Stromal cell of bone marrow (primary cell): ENCODE data around the gene CHST3.

Experiments used
- DNase-seq: peaks from one replicate; pipeline ENCODE4 v3.0.0-alpha.2; 2012; ENCODE audit warnings: low read depth

The CHST3 gene

GRCh38 chr10:72010234-72010973 is 46.2 kb downstream of the CHST3 start:
- no peak for DNase-seq

DNA sequence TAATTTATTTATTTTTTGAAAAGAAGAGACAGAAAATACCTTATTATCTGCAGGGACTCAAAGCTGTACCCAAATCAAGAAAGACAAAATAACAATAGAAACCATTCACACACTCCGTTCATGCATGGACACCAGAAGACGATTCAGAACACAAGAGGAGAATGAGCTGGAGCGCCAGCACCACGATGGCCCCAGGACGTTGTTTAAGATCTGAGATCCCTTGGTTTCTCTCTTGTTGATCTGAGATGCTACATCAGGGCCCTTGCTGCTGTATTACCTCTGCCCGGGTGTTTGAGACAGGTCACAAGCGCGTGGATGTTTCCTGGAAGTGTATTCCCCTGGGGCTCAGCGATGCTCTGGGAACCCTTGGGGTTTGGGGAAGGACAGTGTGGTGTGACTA is 46.8 kb downstream of the CHST3 start:
- no peak for DNase-seq

- DNase-seq = no peak
Observed at GRCh38 chr10:72011468-72011867, 47.3 kb downstream of the CHST3 start.

DNA sequence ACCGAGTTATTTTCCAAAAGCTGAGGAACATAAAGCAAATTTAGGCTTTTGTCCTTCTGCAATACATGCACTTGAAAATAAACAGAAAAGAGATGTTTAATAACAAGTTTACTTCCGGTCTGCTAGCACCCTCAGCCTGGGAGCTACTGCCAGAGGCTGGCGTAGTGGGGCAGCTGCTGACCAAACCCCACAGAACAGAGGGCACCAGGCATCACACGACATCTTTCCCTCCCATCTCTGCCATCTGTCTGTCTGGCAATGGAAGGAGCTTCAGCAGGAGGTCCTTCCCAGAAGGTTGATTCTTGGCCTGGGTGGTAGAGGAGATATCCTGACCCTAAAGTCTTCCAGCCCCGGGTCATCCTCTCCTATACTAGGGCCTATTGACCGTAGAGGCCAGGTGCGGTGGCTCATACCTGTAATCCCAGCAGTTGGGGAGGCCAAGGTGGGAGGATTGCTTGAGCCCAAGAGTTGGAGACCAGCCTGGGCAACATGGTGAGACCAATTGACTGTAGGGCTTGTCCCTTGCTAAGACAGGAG is 47.8 kb downstream of the CHST3 start:
- DNase-seq = no peak

DNA sequence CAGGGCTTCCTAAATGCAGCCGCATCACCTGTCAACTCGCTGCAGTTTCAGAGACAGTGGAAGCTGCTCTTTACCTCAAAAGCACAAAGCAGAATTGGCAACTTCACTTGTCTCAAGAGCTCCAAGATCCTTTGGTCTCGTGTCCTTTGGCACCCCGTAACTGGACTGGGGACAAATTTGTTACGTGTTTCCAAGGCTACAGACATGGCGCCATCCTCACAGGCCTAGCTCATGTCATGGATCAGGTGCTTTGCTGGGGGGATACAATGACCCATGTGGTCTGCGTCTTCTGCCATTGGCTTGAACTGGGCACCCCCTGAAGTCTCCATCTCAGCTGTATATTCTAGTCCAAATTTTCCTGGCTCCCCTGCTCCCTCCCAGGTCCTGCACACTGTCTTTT is 48.6 kb downstream of the CHST3 start:
- no peak for DNase-seq

DNA sequence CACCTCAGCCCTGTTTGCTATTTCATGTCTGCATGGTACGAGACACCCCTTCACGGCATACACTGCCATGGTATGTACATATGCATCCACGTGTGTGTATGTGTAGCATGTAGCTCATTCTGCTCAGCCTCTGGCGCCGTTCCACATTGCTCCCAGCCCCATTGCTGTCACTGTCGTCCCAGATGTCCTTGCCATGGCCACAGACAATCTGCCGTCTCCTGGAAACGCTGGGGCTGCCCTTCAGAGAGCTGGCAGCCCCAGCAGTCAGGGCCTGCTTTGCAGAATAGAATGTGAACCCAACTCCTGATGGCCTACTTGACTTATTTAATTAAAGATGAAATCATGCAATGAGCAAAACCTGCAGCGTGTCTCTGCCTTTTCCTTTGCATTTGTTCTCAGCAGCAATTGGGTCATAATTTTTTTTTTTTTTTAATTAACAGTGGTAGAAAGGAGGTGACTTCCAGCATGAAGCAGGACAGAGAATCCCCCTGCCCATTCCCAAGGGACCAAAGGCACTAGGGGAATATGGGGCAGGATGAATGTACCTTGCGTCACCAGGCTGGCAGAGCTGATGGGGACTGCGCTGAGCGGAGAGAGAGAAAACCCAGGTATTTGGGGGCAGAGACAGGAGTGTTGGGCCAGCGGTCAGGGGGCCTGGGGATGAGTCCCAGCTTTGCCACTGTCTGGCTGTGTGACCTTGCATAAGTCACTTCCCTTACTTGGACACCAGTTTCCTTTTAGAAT is 49.2 kb downstream of the CHST3 start:
- DNase-seq = no peak

DNA sequence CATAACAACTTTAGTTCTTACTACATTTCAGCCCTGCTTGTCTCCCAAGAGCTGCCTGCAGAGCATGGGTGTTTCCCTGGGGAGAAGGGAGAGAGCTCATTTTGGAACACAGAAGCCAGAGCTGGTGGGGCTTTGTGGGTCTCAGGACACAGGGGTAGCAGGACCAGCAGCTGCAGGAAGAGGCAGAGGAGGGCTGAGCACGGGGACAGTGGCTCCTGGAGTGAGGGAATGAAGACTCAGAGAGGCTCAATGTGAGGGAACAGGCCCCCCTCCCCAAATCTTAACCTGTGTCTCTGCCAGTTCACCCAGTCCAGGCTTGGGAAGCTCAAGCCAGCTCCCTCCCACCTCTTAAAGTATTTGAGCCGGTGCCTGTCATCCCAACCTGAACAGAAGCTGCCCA is 50.0 kb downstream of the CHST3 start:
- DNase-seq = no peak

- DNase-seq = no peak
Observed at GRCh38 chr10:72014785-72015480, 50.7 kb downstream of the CHST3 start.

DNA sequence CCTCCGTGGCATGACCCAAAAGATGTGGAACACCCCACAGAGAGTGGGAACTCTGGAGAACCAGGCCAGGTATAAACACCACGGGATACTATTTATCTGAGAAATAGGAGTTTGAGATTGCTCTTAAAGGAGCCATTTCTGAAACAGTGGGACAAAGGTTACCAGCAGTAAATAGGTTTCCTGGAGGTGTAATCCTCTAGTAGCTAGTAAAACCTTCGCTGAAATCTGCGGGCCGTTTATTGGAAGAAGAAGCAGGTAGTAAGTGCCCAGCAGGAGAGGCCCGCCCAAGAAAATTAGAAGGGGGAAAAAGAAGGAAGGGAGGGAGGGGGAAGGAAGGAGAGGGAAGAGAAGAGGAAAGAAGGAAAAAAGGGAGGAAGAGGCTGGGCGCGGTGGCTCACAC is 51.6 kb downstream of the CHST3 start:
- DNase-seq = no peak

DNA sequence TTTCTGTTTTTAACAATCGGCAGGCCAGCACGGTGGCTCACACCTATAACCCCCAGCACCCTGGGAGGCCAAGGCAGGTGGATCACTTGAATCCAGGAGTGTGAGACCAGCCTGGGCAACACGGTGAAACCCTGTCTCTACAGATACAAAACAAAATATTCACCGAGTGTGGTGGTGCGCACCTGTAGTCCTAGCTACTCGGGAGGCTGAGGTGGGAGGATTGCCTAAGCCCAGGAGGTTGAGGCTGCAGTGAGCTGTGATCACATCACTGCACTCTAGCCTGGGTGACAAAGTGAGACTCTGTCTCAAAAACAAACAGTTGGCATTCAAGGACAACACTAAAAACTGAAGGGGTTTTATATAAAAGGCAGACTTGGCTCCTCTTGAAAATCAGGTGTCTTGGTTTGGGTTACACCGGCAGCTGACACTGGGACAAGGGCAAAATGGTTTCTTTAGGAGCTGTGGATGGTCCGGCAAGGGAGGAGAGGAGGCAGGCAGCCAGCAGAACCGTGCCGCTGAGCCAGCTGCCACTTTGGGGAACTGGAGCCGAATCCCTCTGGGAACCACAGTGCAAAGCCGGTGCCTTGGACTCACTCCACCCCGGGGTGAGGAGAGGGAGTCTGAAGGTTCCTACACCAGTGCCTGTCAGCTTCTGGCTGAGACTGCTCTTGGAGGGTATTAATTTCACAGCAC is 52.6 kb downstream of the CHST3 start:
- DNase-seq = no peak

DNA sequence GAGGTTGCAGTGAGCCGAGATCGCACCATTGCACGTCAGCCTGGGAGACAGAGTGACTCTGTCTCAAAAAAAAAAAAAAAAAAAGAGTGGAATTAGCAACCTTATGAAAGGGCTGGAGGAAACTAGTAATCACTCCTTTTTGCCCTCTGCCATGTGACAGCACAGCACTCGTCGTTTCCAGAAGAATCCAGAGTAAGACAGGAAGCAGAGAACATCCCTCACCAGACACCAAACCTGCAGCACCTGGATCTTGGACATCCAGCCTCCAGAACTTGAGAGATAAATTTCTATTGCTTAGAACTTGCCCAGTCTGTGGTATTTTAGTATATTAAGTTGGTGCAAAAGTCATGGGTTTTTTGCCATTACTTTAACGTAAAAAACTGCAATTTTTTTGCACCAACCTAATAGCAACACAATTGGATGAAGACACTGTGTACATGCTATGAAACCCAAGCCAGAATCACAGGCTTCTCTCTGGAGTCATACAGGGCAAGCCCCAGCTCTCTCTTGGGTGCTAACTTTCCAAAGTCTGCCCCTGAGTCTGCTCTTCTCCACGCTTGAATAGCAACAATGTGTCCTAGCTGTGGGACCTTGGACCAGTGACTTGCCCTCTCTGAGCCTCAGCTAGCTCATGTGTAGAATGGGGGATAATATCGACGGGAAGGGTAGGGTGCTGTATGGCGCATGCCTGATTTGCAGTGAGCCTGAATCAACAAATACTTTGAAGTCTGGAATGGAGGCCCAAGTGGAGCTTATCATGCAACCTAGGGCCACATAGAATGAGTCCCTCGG is 55.1 kb downstream of the CHST3 start:
- DNase-seq = no peak

GRCh38 chr10:72020914-72021809 is 57.0 kb downstream of the CHST3 start:
- no peak for DNase-seq

- DNase-seq = no peak
Observed at GRCh38 chr10:72022228-72022627, 58.0 kb downstream of the CHST3 start.

DNA sequence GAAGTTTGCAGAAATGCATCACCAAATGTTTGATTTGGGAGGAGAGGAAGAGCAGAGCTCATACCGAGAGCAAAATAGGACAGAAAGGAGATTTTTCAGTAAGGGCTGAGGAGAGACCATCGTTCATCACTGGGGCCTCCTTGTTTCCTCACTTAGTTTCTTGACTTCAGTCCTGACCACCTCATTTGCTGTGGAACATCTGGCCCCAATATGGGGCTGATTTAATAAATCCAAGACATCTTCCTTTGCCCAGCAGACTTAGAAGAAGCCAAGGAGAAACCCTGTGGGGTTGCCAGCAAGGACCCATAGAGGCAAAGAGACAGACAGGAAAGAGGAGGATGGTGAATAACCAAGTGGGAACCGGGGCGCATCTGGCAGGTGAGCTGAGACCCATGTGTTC is 60.4 kb downstream of the CHST3 start:
- DNase-seq = no peak

DNA sequence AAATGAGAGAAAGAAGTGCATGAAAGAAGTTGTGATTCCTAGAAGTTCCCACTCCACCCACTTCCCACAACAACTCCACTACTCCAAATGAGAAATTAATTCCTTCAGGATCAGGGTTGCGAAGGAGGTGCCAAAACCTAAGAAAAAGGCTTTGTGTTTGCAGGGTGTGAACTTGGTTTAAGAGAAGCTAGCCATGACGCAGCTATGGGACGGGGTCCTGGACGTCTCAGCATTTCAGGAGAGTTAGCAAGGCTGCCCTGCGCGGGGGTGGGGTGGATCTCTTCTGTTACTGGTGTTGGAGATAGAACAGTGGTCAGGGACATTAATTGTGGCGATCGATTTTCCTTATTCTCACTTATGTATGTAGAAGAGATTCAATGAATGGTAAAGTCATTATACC is 61.2 kb downstream of the CHST3 start:
- no peak for DNase-seq

GRCh38 chr10:72025832-72026231 is 61.6 kb downstream of the CHST3 start:
- no peak for DNase-seq

DNA sequence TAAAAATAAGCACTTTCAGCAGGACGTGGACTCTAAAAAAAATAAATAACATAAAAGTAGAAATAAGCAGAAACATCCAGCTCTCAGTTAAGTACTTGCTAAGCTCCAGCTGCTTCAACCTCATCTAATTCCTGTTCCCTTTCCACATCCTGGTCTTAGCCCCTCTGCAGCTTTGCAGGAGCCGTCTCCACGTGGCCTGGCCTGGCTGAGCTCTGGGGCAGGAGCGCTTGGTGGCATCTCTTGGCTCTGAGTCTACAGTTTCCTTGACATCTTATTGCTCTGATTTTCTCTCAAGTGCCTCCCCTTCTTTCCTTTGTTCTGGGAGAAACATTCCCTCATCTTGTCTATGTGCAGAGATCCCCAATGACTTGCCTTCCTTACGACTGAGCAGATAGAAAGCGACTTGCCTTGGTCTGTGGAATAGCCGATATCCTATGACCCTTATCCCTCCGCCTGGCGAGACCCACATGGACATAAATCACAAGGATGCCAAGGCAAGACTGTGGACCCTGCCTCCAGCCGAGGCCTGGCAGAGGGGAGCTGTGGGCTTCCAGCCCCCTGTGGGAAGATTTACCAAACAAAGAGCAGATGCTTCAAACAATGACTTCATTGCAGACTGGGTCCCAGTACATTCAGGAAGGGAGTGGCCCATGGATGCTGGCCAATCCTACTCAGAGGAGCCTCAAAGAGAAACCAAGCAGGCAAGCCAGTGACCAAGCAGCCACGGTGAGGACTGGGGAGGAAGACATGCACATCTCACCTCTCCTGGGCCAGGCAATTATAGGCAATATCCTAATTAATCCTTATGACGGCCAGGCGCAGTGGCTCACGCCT is 62.3 kb downstream of the CHST3 start:
- peak; percentile 23 for DNase-seq

DNA sequence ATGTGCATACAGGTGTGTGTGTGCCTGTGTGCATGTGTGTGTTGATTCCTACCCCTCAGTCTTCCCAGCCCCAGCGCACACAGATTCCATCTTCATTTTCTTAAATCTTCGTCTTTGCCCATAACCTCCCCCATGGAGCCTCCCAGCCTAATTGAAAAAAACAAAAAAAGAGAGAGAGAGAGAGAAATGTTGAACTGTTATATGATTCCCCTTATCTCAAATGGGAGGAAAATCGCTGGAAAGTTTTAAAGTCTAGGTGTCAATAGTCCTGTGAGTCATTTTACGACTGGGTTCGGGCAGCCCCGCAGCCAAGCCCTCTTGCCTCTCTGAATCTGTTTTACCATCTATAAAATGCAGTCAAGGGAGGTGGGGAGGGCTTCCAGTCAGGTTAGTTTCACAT is 63.3 kb downstream of the CHST3 start:
- no peak for DNase-seq

DNA sequence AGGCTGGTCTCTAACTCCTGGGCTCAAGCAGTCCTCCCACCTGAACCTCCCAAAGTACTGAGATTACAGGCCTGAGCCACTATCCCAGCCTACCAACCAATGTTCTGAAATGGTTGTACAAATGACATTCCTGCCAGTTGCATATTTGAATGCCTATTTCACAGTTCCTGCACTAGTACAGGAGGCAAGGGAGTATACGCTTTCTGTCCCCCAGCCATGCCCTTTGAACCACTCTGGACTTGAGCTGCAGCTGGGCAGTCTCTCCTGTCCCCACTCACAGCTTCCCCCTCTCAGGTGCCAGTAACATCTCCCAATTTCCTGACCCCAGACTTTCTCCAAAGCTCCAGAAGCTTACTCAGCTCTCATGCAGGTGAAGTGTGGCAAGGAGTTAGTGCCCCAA is 65.2 kb downstream of the CHST3 start:
- DNase-seq = no peak
